Muscle layer of colon (tissue), 2 donors: ENCODE results near the gene CA14.
A peak's percentile ranks its signal among the peaks of the same experiment; 100 is the strongest.
"Not testable (repeated sequence)": the region's sequence is repeated elsewhere in the genome, so short reads cannot be mapped to it uniquely, and the experiment has no call there.

Experiments used
- H3K27ac ChIP-seq: one replicate; pipeline ENCODE4 v1.7.0; 2013; ENCODE audit warnings: low read depth, mild to moderate bottlenecking, low read length, moderate library complexity
- H3K27me3 ChIP-seq, 2 donors: one replicate each; pipeline ENCODE4 v1.7.0; 2013; ENCODE audit warnings: low read length in 2 of 2, mild to moderate bottlenecking in 2 of 2; ENCODE audit not compliant: insufficient read depth in 2 of 2, control insufficient read depth in 1 of 2
- H3K36me3 ChIP-seq: one replicate; pipeline ENCODE4 v1.7.0; 2013; ENCODE audit warnings: mild to moderate bottlenecking, low read length; ENCODE audit not compliant: insufficient read depth
- H3K4me1 ChIP-seq: one replicate; pipeline ENCODE4 v1.7.0; 2013; ENCODE audit warnings: mild to moderate bottlenecking, low read length; ENCODE audit not compliant: insufficient read depth
- H3K4me3 ChIP-seq, 2 donors: one replicate each; pipeline ENCODE4 v1.7.0; 2013; ENCODE audit warnings: low read length in 2 of 2, low read depth in 1 of 2, mild to moderate bottlenecking in 1 of 2, moderate library complexity in 1 of 2
- H3K9ac ChIP-seq: one replicate; pipeline ENCODE4 v1.7.0; 2013; ENCODE audit warnings: low read length
- H3K9me3 ChIP-seq: one replicate; pipeline ENCODE4 v1.7.0; 2013; ENCODE audit warnings: mild to moderate bottlenecking, low read length
- donor health status: abdominal sarcoma.
- donor health status: Adenocarcinoma of cecum.

Gene CA14

DNA sequence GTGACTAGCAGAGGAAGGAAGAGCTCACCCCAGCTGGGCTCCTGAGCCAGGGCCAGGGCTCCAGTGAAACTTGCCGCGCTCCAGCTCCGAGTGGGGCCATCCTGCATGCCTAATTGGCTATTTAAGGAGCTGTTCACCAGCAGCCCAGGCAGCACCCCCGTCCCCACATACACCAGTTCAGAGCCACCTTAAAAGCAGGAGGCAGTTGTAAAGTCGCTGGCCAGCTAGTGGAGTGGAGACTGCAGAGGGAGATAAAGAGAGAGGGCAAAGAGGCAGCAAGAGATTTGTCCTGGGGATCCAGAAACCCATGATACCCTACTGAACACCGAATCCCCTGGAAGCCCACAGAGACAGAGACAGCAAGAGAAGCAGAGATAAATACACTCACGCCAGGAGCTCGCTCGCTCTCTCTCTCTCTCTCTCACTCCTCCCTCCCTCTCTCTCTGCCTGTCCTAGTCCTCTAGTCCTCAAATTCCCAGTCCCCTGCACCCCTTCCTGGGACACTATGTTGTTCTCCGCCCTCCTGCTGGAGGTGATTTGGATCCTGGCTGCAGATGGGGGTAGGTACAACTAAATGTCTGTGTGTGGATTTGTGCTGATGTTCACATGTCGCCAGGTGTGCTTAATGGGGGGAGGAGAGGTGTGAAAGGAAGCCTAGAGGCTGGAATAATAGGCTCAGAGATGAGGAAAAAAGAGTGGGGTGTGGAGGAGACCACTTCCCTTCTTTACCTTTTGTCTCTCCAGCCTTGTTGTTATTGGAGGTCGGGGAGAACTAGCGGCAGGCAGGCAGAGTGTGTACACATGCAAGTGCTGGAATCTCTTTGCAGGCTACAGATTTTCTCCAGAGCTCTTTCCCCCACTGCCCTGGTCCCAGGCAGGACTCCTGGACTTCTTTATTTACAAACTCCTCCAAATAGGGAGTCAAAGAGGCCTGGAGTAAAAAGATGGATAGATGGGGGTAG lies at the start of gene CA14:
Gene CA14, plus strand, starts transcription at position 151 of the 962 bp plus-strand sequence. Its CDS starts 355 bp downstream, at position 506.
- Histone ChIP-seq H3K36me3 (no peaks in the 10 kb centered on the region), H3K27me3 (no peaks in the 10 kb centered on the region), H3K27ac (peak within 1 kb of the TSS; percentile 73), H3K9ac (peak within 1 kb of the TSS; percentile 28), H3K4me1 (peaks cover 28% of the 10 kb centered on the region), H3K9me3 (no peaks in the 10 kb centered on the region), H3K4me3 (peak within 1 kb of the TSS in 1 of 2 donors; percentile 55)

DNA sequence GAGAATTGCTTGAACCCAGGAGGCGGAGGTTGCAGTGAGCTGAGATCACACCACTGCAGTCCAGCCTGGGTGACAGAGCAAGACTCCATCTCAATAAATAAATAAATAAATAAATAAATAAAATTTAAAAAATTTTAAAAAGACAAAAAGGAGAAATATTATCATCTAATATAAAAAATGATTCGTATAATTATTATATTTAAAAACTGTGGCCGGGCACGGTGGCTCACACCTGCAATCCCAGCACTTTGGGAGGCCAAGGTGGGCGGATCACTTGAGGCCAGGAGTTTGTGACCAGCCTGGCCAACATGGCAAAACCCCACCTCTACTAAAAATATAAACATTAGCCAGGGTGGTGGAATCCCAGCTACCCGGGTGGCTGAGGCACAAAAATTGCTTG lies 49.1 kb upstream of the CA14 start:
- not testable (repeated sequence) for H3K9me3 ChIP-seq, H3K36me3 ChIP-seq, H3K27ac ChIP-seq, H3K27me3 ChIP-seq, H3K4me1 ChIP-seq, H3K4me3 ChIP-seq, H3K9ac ChIP-seq

DNA sequence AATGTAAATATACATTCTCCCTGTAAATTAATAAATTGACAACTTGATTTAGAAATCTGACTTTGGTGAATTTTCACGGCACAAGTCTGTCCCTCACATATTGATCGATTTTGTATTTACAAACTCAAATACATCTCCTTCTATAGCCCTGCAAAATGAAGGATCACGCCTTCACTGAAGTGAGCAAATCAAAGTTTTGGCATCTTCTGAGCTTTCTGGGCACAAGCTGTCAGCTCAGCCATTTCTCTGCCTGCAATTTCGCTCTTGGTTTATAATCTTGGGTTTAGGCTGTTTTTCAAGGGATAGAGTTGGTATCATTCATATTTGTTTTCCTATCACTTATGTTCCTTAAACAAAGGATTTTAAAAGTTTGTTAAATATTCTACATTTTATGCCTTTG lies 47.5 kb upstream of the CA14 start:
- H3K36me3 ChIP-seq, result no peaks in the 10 kb centered on the region
- no peak overlapping the region for H3K9ac ChIP-seq
- no peak overlapping the region for H3K27ac ChIP-seq
- H3K4me3 ChIP-seq, result no peak overlapping the region
- no peaks in the 10 kb centered on the region for H3K27me3 ChIP-seq
- H3K4me1 ChIP-seq, result peaks cover 5% of the 10 kb centered on the region
- H3K9me3 ChIP-seq, result no peaks in the 10 kb centered on the region

DNA sequence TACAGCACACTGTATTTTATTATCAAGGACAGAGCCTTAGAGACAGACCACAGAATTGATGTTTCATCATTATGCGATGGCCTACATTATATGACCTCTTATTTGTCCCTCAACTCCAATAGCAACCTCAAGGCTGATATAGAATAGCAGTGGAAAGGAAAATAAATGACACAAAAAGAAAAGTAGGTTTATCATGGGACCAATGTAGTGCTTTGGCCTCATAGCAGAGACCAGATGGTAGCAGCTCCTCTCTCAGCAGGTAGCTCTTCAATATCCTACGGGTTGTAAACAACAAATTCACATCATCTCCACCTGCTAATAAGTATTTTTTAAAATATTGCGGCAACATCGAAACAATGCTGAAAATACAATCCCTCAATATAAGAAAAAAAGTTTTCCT lies 46.9 kb upstream of the CA14 start:
- H3K27ac ChIP-seq, result no peak overlapping the region
- H3K4me3 ChIP-seq, result no peak overlapping the region
- H3K4me1 ChIP-seq, result peaks cover 5% of the 10 kb centered on the region
- no peak overlapping the region for H3K9ac ChIP-seq
- no peaks in the 10 kb centered on the region for H3K9me3 ChIP-seq
- H3K36me3 ChIP-seq, result no peaks in the 10 kb centered on the region
- H3K27me3 ChIP-seq, result no peaks in the 10 kb centered on the region

DNA sequence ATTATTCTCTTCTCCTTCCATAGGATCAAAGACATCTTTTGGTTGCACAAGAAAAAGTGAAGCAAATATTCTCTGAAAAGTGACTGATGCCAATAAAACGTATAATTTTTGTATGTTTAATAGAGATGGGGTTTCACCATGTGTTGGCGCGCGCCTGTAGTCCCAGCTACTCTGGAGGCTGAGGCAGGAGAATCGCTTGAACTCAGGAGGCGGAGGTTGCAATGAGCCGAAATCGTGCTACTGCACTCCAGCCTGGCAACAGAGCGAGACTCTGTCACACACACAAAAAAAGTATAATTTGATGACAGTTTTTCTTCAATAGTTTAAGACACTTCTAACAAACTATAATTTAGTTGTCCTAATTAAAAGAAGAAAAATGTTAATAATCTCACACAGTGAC lies 45.5 kb upstream of the CA14 start:
- Histone ChIP-seq H3K9me3 (no peaks in the 10 kb centered on the region), H3K4me3 (no peak overlapping the region), H3K27ac (no peak overlapping the region), H3K36me3 (no peaks in the 10 kb centered on the region), H3K27me3 (no peaks in the 10 kb centered on the region), H3K4me1 (peaks cover 5% of the 10 kb centered on the region), H3K9ac (no peak overlapping the region)

DNA sequence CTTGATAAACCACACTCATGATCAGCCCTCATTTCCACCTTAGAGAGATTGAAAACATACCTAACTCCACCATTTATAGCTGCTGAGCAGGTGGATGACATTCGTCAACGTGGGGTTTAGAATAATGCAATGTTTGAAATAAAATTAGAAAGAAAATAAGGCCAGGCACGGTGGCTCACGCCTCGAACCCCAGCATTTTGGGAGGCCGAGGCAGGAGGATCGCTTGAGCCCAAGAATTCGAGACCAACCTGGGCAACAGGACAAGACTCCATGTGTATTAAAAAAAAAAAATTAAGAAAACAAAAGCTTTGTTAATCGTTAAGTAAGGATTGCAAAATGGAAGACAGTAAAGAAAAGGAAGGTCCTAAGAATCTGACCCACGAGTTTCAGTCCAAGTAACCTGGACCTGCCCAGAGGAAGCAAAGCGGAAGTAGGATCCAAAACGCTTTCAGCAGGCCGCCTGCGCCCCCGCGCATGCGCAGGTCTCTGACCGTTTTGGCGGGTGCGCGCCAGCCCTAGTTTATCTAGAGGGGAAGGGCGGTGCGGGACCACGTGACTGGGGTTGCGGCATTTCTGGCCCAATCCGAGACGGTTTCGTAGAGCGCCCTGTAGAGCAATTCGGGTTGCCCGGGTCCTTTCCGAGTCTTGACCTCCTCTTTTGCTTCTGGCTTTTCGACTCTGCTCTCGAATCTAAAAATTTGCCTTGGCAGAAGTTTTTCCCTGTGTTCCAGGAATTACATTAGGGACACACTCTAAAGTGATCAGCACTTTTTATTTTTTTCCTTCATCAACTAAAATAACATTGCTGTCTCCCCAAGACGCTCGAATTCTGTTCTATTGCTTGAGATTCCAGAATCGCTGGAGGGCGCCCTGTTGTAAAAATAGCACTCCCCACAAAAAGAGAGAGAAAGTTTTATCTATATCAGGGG lies 44.1 kb upstream of the CA14 start:
- Histone ChIP-seq H3K27ac (peak overlapping the region; percentile 25), H3K27me3 (no peaks in the 10 kb centered on the region), H3K36me3 (no peaks in the 10 kb centered on the region), H3K9me3 (no peaks in the 10 kb centered on the region), H3K9ac (peak overlapping the region; percentile 36), H3K4me3 (peak overlapping the region; percentile 1 to 58), H3K4me1 (peaks cover 5% of the 10 kb centered on the region)

DNA sequence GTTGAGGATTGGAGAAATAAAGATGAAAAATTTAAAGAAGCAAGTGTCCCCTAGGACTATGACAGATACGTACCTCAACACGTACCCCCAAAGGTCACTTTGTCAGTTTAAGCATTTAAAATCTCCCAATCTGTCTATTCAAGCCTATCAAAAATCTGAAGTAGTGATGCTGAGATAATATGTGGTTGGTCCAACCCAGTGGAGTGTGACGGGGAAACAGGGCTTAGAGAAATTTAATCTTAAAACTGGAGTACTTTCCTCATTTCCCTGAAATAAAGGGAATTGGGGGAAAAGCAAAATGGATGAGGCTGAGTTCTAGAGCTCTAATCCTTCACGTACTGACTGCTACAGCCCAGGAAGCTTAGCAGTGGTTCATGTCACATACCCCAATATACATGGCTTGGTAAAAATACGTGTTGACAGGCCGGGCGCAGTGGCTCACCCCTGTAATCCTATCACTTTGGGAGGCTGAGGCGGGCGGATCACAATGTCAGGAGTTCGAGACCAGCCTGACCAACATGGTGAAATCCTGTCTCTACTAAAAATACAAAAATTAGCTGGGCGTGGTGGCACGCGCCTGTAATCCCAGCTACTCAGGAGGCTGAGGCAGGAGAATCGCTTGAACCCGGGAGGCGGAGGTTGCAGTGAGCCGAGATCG lies 43.3 kb upstream of the CA14 start:
- Histone ChIP-seq H3K4me3 (peak overlapping the region; percentile 1 to 58), H3K9ac (peak overlapping the region; percentile 36), H3K27ac (peak overlapping the region; percentile 8)
- not testable (repeated sequence) for H3K27me3 ChIP-seq, H3K4me1 ChIP-seq, H3K9me3 ChIP-seq, H3K36me3 ChIP-seq

DNA sequence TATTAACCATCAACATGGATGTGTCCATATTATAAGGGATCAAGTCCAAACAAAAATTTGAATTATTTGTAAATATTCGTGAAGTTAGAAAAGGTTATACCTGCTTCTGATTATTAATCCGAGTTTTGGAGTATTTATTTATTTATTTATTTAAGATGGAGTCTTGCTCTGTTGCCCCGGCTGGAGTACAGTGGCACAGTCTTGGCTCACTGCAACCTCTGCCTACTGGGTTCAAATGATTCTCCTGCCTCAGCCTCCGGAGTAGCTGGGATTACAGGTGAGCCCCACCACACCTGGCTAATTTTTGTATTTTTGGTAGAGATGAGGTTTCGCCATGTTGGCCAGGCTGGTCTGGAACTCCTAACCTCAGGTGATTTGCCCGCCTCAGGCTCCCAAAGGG lies 41.7 kb upstream of the CA14 start:
- H3K9ac ChIP-seq, H3K27ac ChIP-seq, H3K27me3 ChIP-seq, H3K4me1 ChIP-seq, H3K4me3 ChIP-seq, H3K9me3 ChIP-seq: not testable (repeated sequence)
- peaks cover 13% of the 10 kb centered on the region for H3K36me3 ChIP-seq

DNA sequence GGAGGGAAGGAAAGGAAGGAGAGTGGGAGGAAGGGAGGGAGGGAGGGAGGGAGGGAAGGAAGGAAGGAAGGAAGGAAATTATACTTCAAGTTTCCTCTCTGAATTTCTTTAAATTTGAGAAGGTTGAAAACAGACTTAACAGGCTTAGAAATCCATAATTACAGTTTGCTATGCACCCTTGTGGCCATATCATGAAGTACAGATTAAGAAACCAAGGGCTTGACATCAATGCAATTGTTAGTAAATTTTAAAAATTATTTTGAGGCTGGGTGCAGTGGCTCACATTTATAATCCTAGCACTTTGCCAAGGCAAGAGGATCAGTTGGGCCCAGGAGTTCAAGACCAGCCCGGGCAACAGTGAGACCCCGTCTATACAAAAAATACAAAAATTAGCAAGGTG lies 36.0 kb upstream of the CA14 start:
- H3K9ac ChIP-seq, result no peak overlapping the region
- peaks cover 29% of the 10 kb centered on the region for H3K36me3 ChIP-seq

DNA sequence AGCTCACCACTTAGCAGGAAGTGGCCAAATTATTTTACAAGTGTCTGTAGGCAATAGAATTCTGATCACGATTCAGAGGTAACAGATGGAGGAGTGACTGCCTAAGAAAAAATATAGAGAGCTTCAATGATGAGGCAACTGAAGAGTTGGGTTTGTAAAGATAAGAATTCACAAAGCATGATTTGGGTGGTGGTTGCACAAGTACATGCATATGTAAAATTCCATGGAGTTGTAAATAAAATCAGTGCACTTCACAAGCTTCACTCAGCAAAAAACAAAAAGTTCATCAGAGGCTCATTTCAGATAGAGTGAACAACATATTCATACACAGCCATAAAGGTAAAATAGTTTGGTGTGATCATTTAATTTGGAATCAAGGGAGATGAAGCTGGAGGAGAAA lies 32.6 kb upstream of the CA14 start:
- Histone ChIP-seq H3K36me3 (peaks cover 28% of the 10 kb centered on the region), H3K4me1 (no peaks in the 10 kb centered on the region), H3K27ac (no peak overlapping the region), H3K9me3 (no peaks in the 10 kb centered on the region), H3K4me3 (no peak overlapping the region), H3K27me3 (no peaks in the 10 kb centered on the region), H3K9ac (no peak overlapping the region)

More for the DNA sequence above, 36.0 kb upstream of the CA14 start:
- no peak overlapping the region for H3K4me3 ChIP-seq
- no peaks in the 10 kb centered on the region for H3K9me3 ChIP-seq
- H3K27ac ChIP-seq, result no peak overlapping the region
- H3K4me1 ChIP-seq, result no peaks in the 10 kb centered on the region
- no peaks in the 10 kb centered on the region for H3K27me3 ChIP-seq

DNA sequence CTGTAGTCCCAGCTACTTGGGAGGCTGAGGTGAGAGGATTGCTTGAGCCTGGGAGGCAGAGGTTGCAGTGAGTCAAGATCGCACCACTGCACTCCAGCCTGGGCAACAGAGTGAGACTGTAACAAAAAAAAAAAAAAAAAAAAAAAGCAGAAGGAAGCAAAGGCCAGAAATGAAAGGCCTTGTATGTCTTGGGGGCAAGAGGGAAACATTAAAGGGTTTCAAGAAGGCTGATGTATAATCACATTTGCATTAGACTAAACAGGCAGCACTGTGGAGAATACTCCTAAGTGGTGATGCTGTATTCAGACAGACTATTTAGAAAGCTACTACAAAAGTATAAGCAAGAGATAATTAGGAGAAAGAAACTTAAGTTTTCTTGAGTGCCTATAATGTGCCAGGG lies 32.0 kb upstream of the CA14 start:
- Histone ChIP-seq H3K27ac (no peak overlapping the region), H3K27me3 (no peaks in the 10 kb centered on the region), H3K9me3 (no peaks in the 10 kb centered on the region), H3K36me3 (peaks cover 24% of the 10 kb centered on the region), H3K4me1 (no peaks in the 10 kb centered on the region), H3K4me3 (no peak overlapping the region), H3K9ac (no peak overlapping the region)
